Right cardiac atrium (tissue), 5 donors: Measurements from ENCODE around the gene SUPT20HL1. TPM values are rescaled to one million over a fixed set of nuclear protein-coding genes. Genes with fewer than 3 reads are reported as not detected.
"Not testable (repeated sequence)": the region's sequence is repeated elsewhere in the genome, so short reads cannot be mapped to it uniquely, and the experiment has no call there.

Experiments used
- ATAC-seq, 2 donors: fragments of 200-7000 bp; cut with Tn5 transposase; one replicate each; pipeline versions ENCODE4 v1.8.0 to v1.9.1; 2020; ENCODE audit warnings: moderate library complexity in 2 of 2, mild to moderate bottlenecking in 1 of 2
- DNase-seq, 3 donors: peaks; one replicate each; pipeline ENCODE4 v3.0.0-alpha.2; 2020
- H3K27ac ChIP-seq: one replicate; pipeline ENCODE4 v1.5.1; 2013; ENCODE audit warnings: mild to moderate bottlenecking, low read length, control low read depth, moderate library complexity
- H3K27me3 ChIP-seq: one replicate; pipeline ENCODE4 v1.6.1; 2013; ENCODE audit not compliant: control insufficient read depth, insufficient read depth
- H3K4me1 ChIP-seq: one replicate; pipeline ENCODE4 v1.6.1; 2013; ENCODE audit warnings: low read length; ENCODE audit not compliant: control insufficient read depth, insufficient read depth
- H3K4me3 ChIP-seq: one replicate; pipeline ENCODE4 v1.5.1; 2013; ENCODE audit warnings: low read length, control low read depth
- H3K9me3 ChIP-seq: one replicate; pipeline ENCODE4 v1.6.1; 2013; ENCODE audit warnings: low read length; ENCODE audit not compliant: control insufficient read depth
- WGBS: extraction: QIAGEN DNeasy Blood & Tissue Kit; methylation state at CpG from one replicate; pipeline ENCODE4 v1.1.7; 2013; 5-methylcytosine and 5-hydroxymethylcytosine counted together
- intact Hi-C, 4 donors: fragments of 100-400 bp; cut with DNase I; formaldehyde crosslinking; loops; one replicate each; pipeline versions ENCODE4 v1.11.0 to v1.14.0; 2022 to 2023
- polyA plus RNA-seq: library from polyadenylated mRNA; stranded (reverse); fragments of 200-250 nt; gene quantifications from one replicate; pipeline ENCODE4 v1.2.3, GENCODE V29; 2013
- total RNA-seq, 4 donors: library from RNA; stranded (reverse); fragmentation: NEBNext Ultra II Directional; extraction: Animal tissue kit (Norgen Biotek cat#: 25700); gene quantifications; one replicate each; pipeline ENCODE4 v1.2.1, GENCODE V29; 2021
- donor health status: healthy with polysubstance abuse.
- donor health status: DM: no; HTN: yes; CAD: no.
- donor health status: DM: no; HTN: no; CAD: no.
- donor health status: DM: no; HTN: yes; CAD: no; lungs with severe emphysema.
- donor health status: DM: yes; HTN: yes; CAD: no.

The SUPT20HL1 gene
- total and polyA plus RNA-seq, 5 donors: not detected

GRCh38 chrX:24377911-24378468 is 17.6 kb downstream of the SUPT20HL1 start:
- intact Hi-C loops: no loop called here
- Histone ChIP-seq H3K4me3 (no peak overlapping the region), H3K27ac (no peak overlapping the region), H3K9me3 (no peaks in the 10 kb centered on the region), H3K27me3 (no peaks in the 10 kb centered on the region), H3K4me1 (no peaks in the 10 kb centered on the region)
- WGBS: 100% methylated on average over 1 of the region's 1 CpG
- no peak for ATAC-seq
- no peak for DNase-seq

- intact Hi-C loops: no loop called here
- 91% methylated on average over 6 of the region's 6 CpGs for WGBS
These were observed 18.3 kb downstream of the SUPT20HL1 start for GRCh38 chrX:24378706-24379105.

GRCh38 chrX:24380262-24381187 is 20.1 kb downstream of the SUPT20HL1 start:
- ATAC-seq (peak; percentile 54 to 82), DNase-seq (no peak)
- Histone ChIP-seq H3K4me3 (no peak overlapping the region), H3K27me3 (no peaks in the 10 kb centered on the region), H3K9me3 (no peaks in the 10 kb centered on the region), H3K27ac (no peak overlapping the region), H3K4me1 (no peaks in the 10 kb centered on the region)
- intact Hi-C loops: no loop called here
- WGBS: 45% methylated on average over 9 of the region's 9 CpGs

More at GRCh38 chrX:24378706-24379105, 18.3 kb downstream of the SUPT20HL1 start:
- DNase-seq (no peak), ATAC-seq (no peak)
- Histone ChIP-seq H3K9me3 (no peaks in the 10 kb centered on the region), H3K4me1 (no peaks in the 10 kb centered on the region), H3K4me3 (no peak overlapping the region), H3K27me3 (no peaks in the 10 kb centered on the region), H3K27ac (no peak overlapping the region)

- WGBS: 81% methylated on average over 5 of the region's 5 CpGs
- H3K27ac ChIP-seq, H3K9me3 ChIP-seq, H3K27me3 ChIP-seq, H3K4me3 ChIP-seq, intact Hi-C loops, DNase-seq, H3K4me1 ChIP-seq, ATAC-seq: not testable (repeated sequence)
These were observed 21.9 kb downstream of the SUPT20HL1 start for GRCh38 chrX:24382315-24382714.

GRCh38 chrX:24387724-24388123 is 27.3 kb downstream of the SUPT20HL1 start:
- H3K27ac ChIP-seq: no peak overlapping the region
- no peaks in the 10 kb centered on the region for H3K27me3 ChIP-seq
- H3K4me3 ChIP-seq: no peak overlapping the region
- intact Hi-C loops: no loop called here
- ATAC-seq (no peak), DNase-seq (no peak)
- H3K9me3 ChIP-seq: no peaks in the 10 kb centered on the region
- H3K4me1 ChIP-seq: no peaks in the 10 kb centered on the region
- WGBS: 88% methylated on average over 2 of the region's 2 CpGs

- WGBS: 54% methylated on average over 5 of the region's 5 CpGs
- H3K27me3 ChIP-seq: no peaks in the 10 kb centered on the region
- H3K27ac ChIP-seq: no peak overlapping the region
- H3K4me1 ChIP-seq: no peaks in the 10 kb centered on the region
- ATAC-seq (no peak), DNase-seq (no peak)
- H3K4me3 ChIP-seq: no peak overlapping the region
- no peaks in the 10 kb centered on the region for H3K9me3 ChIP-seq
- intact Hi-C loops: loop anchor here in 2 of 4 donors (10.0 kb wide), 1 partner anchor 103 kb away; no protein-coding TSS in a partner anchor
These were observed 30.9 kb downstream of the SUPT20HL1 start for GRCh38 chrX:24391389-24391788.

GRCh38 chrX:24391843-24392242 is 31.4 kb downstream of the SUPT20HL1 start:
- peak in 1 of 2 donors; percentile 48 for ATAC-seq
- 52% methylated on average over 3 of the region's 3 CpGs for WGBS
- no peaks in the 10 kb centered on the region for H3K9me3 ChIP-seq
- no peaks in the 10 kb centered on the region for H3K27me3 ChIP-seq
- no peak overlapping the region for H3K27ac ChIP-seq
- no peaks in the 10 kb centered on the region for H3K4me1 ChIP-seq
- intact Hi-C loops: loop anchor here in 2 of 4 donors (10.0 kb wide), 1 partner anchor 103 kb away; no protein-coding TSS in a partner anchor
- H3K4me3 ChIP-seq: no peak overlapping the region
- DNase-seq: no peak

- DNase-seq (peak; percentile 50 to 84 (median 71)), ATAC-seq (peak; percentile 53 to 77)
- Histone ChIP-seq H3K9me3 (no peaks in the 10 kb centered on the region), H3K27ac (no peak overlapping the region), H3K4me3 (no peak overlapping the region), H3K27me3 (no peaks in the 10 kb centered on the region), H3K4me1 (no peaks in the 10 kb centered on the region)
- intact Hi-C loops: loop anchor here in 2 of 4 donors (10.0 kb wide), 1 partner anchor 102 kb away; no protein-coding TSS in a partner anchor
- WGBS: 28% methylated on average over 6 of the region's 6 CpGs
These were observed 32.3 kb downstream of the SUPT20HL1 start for GRCh38 chrX:24392709-24393108.

GRCh38 chrX:24395775-24396174 is 35.3 kb downstream of the SUPT20HL1 start:
- intact Hi-C loops: loop anchor here (5.0 to 10.0 kb wide), 2 partner anchors 99 to 102 kb away; no protein-coding TSS in a partner anchor
- Histone ChIP-seq H3K27ac (no peak overlapping the region), H3K27me3 (no peaks in the 10 kb centered on the region), H3K4me1 (no peaks in the 10 kb centered on the region), H3K4me3 (no peak overlapping the region), H3K9me3 (no peaks in the 10 kb centered on the region)
- WGBS: 1% methylated on average over 4 of the region's 4 CpGs
- ATAC-seq (peak; percentile 81 to 86), DNase-seq (no peak)

GRCh38 chrX:24396236-24396930 is 35.9 kb downstream of the SUPT20HL1 start:
- H3K4me3 ChIP-seq: no peak overlapping the region

More at GRCh38 chrX:24396236-24396930, 35.9 kb downstream of the SUPT20HL1 start:
- intact Hi-C loops: loop anchor here (5.0 to 10.0 kb wide), 2 partner anchors 98 to 101 kb away; no protein-coding TSS in a partner anchor
- WGBS: 57% methylated on average over 5 of the region's 5 CpGs
- Histone ChIP-seq H3K27me3 (no peaks in the 10 kb centered on the region), H3K27ac (no peak overlapping the region), H3K4me1 (no peaks in the 10 kb centered on the region), H3K9me3 (no peaks in the 10 kb centered on the region)
- ATAC-seq (peak; percentile 73 to 87), DNase-seq (no peak)
